CD4-positive, alpha-beta T cell (primary cell): Measurements from ENCODE around the gene BIN2. TPM values are rescaled to one million over a fixed set of nuclear protein-coding genes. Genes with fewer than 3 reads are reported as not detected.

Experiments used
- ATAC-seq: fragments of 200-7000 bp; cut with Tn5 transposase; one replicate; pipeline ENCODE4 v1.10.0; 2022; ENCODE audit warnings: mild to moderate bottlenecking; ENCODE audit not compliant: poor library complexity
- CTCF ChIA-PET: fragments of 350-600 bp; sonication (Branson Sonifier 250); formaldehyde crosslinking; loops from one replicate; lab custom pipeline; 2021; ENCODE audit warnings: antibody characterized with exemption, inconsistent platforms; lab: Charles Lee
- POLR2A ChIA-PET: fragments of 350-600 bp; sonication (Branson Sonifier 250); formaldehyde crosslinking; loops from one replicate; lab custom pipeline; 2021; ENCODE audit warnings: antibody characterized with exemption, inconsistent platforms; lab: Charles Lee
- DNase-seq, 14 experiments: peaks; one replicate each; pipeline ENCODE4 v3.0.0-alpha.2; 2013 to 2020; ENCODE audit warnings: mixed read lengths in 2 of 14
- H3K27ac ChIP-seq, 2 donors: one replicate each; pipeline versions ENCODE4 v1.5.1 to v1.7.0; 2013; ENCODE audit warnings: low read length in 2 of 2, low read depth in 1 of 2, mild to moderate bottlenecking in 1 of 2
- H3K27me3 ChIP-seq, 2 experiments: 1 replicate in 1 of 2; 2 replicates in 1 of 2; pipeline versions ENCODE4 v1.6.1 to v1.7.0; 2013; ENCODE audit warnings: low read length in 2 of 2, control low read depth in 1 of 2, mild to moderate bottlenecking in 1 of 2, moderate library complexity in 1 of 2; ENCODE audit not compliant: insufficient read depth in 2 of 2, control insufficient read depth in 1 of 2
- H3K36me3 ChIP-seq: one replicate; pipeline ENCODE4 v1.6.1; 2013; ENCODE audit warnings: low read length, control low read depth; ENCODE audit not compliant: insufficient read depth
- H3K4me1 ChIP-seq: one replicate; pipeline ENCODE4 v1.6.1; 2013; ENCODE audit warnings: low read length, control low read depth; ENCODE audit not compliant: insufficient read depth
- H3K4me3 ChIP-seq: one replicate; pipeline ENCODE4 v1.5.1; 2013; ENCODE audit warnings: mild to moderate bottlenecking, low read length, moderate library complexity
- H3K9me3 ChIP-seq, 2 experiments: 1 replicate in 1 of 2; 2 replicates in 1 of 2; pipeline versions ENCODE4 v1.6.1 to v1.7.0; 2013; ENCODE audit warnings: low read length in 2 of 2, mild to moderate bottlenecking in 2 of 2, control low read depth in 1 of 2, moderate library complexity in 1 of 2; ENCODE audit not compliant: control insufficient read depth in 1 of 2, insufficient read depth in 1 of 2
- H3K27ac Mint-ChIP-seq: one replicate; pipeline ENCODE4 v1.8.0; 2020; ENCODE audit warnings: mixed read lengths
- H3K27me3 Mint-ChIP-seq: one replicate; pipeline ENCODE4 v1.8.0; 2021; ENCODE audit warnings: mixed read lengths
- H3K36me3 Mint-ChIP-seq: one replicate; pipeline ENCODE4 v1.8.0; 2021; ENCODE audit warnings: low read depth, mixed read lengths
- H3K4me1 Mint-ChIP-seq: one replicate; pipeline ENCODE4 v1.8.0; 2021; ENCODE audit warnings: low read depth, mixed read lengths
- H3K4me3 Mint-ChIP-seq: one replicate; pipeline ENCODE4 v1.8.0; 2020; ENCODE audit warnings: mild to moderate bottlenecking, mixed read lengths
- H3K9me3 Mint-ChIP-seq: one replicate; pipeline ENCODE4 v1.8.0; 2020; ENCODE audit warnings: mixed read lengths
- CTCF ChIP-seq: fragments of 200-600 bp; IDR thresholded peaks from one replicate; pipeline ENCODE4 v1.8.0; 2022; ENCODE audit warnings: antibody characterized with exemption, mild to moderate bottlenecking
- intact Hi-C, 2 experiments: fragments of 100-400 bp; cut with DNase I in 1 of 2; cut with micrococcal nuclease in 1 of 2; formaldehyde crosslinking; loops; one replicate each; pipeline versions ENCODE4 v1.15.1 to v1.9.0; 2023 to 2025; cut with DNase I, micrococcal nuclease
- total RNA-seq, 174 experiments: library from RNA in 2 of 174; stranded (reverse) in 2 of 174; gene quantifications; one replicate each; pipeline ENCODE4 v1.2.3 and lab custom pipeline; 2021 to 2026

Gene BIN2
- total RNA-seq, 2 experiments from 2014 or later, result 127 to 138 TPM

GRCh38 chr12:51242876-51243275 lies 81.1 kb downstream of the BIN2 start:
- CTCF ChIA-PET, result interaction anchor here (1.5 kb wide), 1 partner anchor 25 kb away, joined by 5 read pairs; the partner anchor contains the start of gene POU6F1
- H3K4me1 Mint-ChIP-seq, result peaks cover 85% of the 10 kb centered on the region
- no peaks in the 10 kb centered on the region for H3K27me3 Mint-ChIP-seq
- intact Hi-C loops, result loop anchor here in 1 of 2 experiments (10.0 kb wide), 1 partner anchor 478 kb away; the partner anchor contains the start of gene ATF1
- H3K27ac Mint-ChIP-seq, result peak overlapping the region; percentile 34
- Histone ChIP-seq H3K27me3 (no peaks in the 10 kb centered on the region), H3K27ac (no peak overlapping the region), H3K9me3 (no peaks in the 10 kb centered on the region), H3K4me3 (no peak overlapping the region), H3K36me3 (peaks cover 44% of the 10 kb centered on the region), H3K4me1 (peaks cover 63% of the 10 kb centered on the region)
- H3K9me3 Mint-ChIP-seq, result no peaks in the 10 kb centered on the region
- ATAC-seq (no peak), DNase-seq (peak in 2 of 14 experiments; percentile 32 to 33)
- peaks cover 79% of the 10 kb centered on the region for H3K36me3 Mint-ChIP-seq
- peak overlapping the region; percentile 62 for H3K4me3 Mint-ChIP-seq
- POLR2A ChIA-PET, result interaction anchor here (0.8 to 3.4 kb wide), 3 partner anchors 26 to 78 kb away, joined by 3 to 39 read pairs (median 3); partner anchors contain the start of gene POU6F1
- no peak for TF ChIP-seq CTCF

- Mint-ChIP-seq H3K4me3 (peak overlapping the region; percentile 78), H3K27me3 (no peaks in the 10 kb centered on the region), H3K36me3 (peaks cover 81% of the 10 kb centered on the region), H3K9me3 (no peaks in the 10 kb centered on the region), H3K27ac (peak overlapping the region; percentile 97), H3K4me1 (peaks cover 80% of the 10 kb centered on the region)
- peaks cover 58% of the 10 kb centered on the region for H3K4me1 ChIP-seq
- H3K36me3 ChIP-seq, result peaks cover 44% of the 10 kb centered on the region
- no peak for ATAC-seq
- peak in 2 of 14 experiments; percentile 40 to 50 for DNase-seq
- no peak overlapping the region for H3K4me3 ChIP-seq
- intact Hi-C loops, result loop anchor here in 1 of 2 experiments (10.0 kb wide), 1 partner anchor 477 kb away; the partner anchor contains the start of gene ATF1
- no peaks in the 10 kb centered on the region for H3K9me3 ChIP-seq
- POLR2A ChIA-PET, result interaction anchor here (0.6 to 4.9 kb wide), 3 partner anchors 25 to 66 kb away, joined by 3 to 221 read pairs (median 3); partner anchors contain the start of gene POU6F1
- CTCF ChIA-PET, result no interaction called here
- TF ChIP-seq CTCF, result no peak
- H3K27me3 ChIP-seq, result no peaks in the 10 kb centered on the region
- no peak overlapping the region for H3K27ac ChIP-seq
These were observed 81.9 kb downstream of the BIN2 start for GRCh38 chr12:51242120-51242519.

GRCh38 chr12:51240971-51241370 lies 83.0 kb downstream of the BIN2 start:
- peaks cover 47% of the 10 kb centered on the region for H3K4me1 ChIP-seq
- H3K9me3 Mint-ChIP-seq, result no peaks in the 10 kb centered on the region
- no peak for ATAC-seq

More at GRCh38 chr12:51240971-51241370, 83.0 kb downstream of the BIN2 start:
- Histone ChIP-seq H3K9me3 (no peaks in the 10 kb centered on the region), H3K27me3 (no peaks in the 10 kb centered on the region), H3K36me3 (peaks cover 44% of the 10 kb centered on the region), H3K27ac (no peak overlapping the region), H3K4me3 (no peak overlapping the region)
- Mint-ChIP-seq H3K4me1 (peaks cover 72% of the 10 kb centered on the region), H3K36me3 (peaks cover 76% of the 10 kb centered on the region), H3K27me3 (no peaks in the 10 kb centered on the region), H3K4me3 (peak overlapping the region; percentile 96), H3K27ac (peak overlapping the region; percentile 97)
- no peak for DNase-seq
- intact Hi-C loops, result loop anchor here in 1 of 2 experiments (10.0 kb wide), 1 partner anchor 476 kb away; the partner anchor contains the start of gene ATF1
- ChIA-PET POLR2A (interaction anchor here (0.9 to 4.9 kb wide), 6 partner anchors 7 to 89 kb away, joined by 3 to 221 read pairs (median 19); partner anchors contain the start of gene POU6F1), CTCF (interaction anchor here (1.0 to 1.1 kb wide), 2 partner anchors 23 to 100 kb away, joined by 5 to 6 read pairs; partner anchors contain the start of gene POU6F1)
- no peak for TF ChIP-seq CTCF
